Gastrocnemius medialis (tissue), 4 donors: ENCODE data around the gene MAGI1.

ENCODE experiments used
- CTCF ChIP-seq, 5 experiments: fragments of 450-650 bp in 3 of 5; fragments of 200-600 bp in 2 of 5; sonication (generic) in 2 of 5; IDR thresholded peaks in 4 of 5; conservative IDR thresholded peaks in 1 of 5; 1 replicate in 4 of 5; 2 replicates in 1 of 5; pipeline ENCODE4 v1.5.1; 2016 to 2019; ENCODE audit warnings: antibody characterized with exemption in 5 of 5, mild to moderate bottlenecking in 3 of 5, moderate library complexity in 3 of 5
- POLR2A ChIP-seq, 2 donors: fragments of 450-650 bp; IDR thresholded peaks; one replicate each; pipeline ENCODE4 v1.6.1; 2017; ENCODE audit warnings: antibody characterized with exemption in 2 of 2, mild to moderate bottlenecking in 2 of 2, moderate library complexity in 2 of 2

GRCh38 chr3:65748326-65748725 is 290.4 kb downstream of the MAGI1 start:
- TF ChIP-seq CTCF (IDR thresholded peaks at IDR 0.05 in 4 of 5, conservative IDR thresholded peaks at IDR 0.05 in 1 of 5) (no peak), POLR2A (IDR thresholded peaks at IDR 0.05) (no peak)
